NCI-H1436 treated with DMSO at 0.1 percent for 48 hours (cell line): ENCODE data around the gene EXOC6B.

Experiments
- DNase-seq: peaks from one replicate; lab custom pipeline; 2025; lab: John Stamatoyannopoulos, UW

The EXOC6B gene

GRCh38 chr2:72361042-72361441, 464.8 kb downstream of the EXOC6B start:
- no peak for DNase-seq

- no peak for DNase-seq
Observed at GRCh38 chr2:72350852-72351251, 475.0 kb downstream of the EXOC6B start.

GRCh38 chr2:72349016-72349415, 476.8 kb downstream of the EXOC6B start:
- no peak for DNase-seq

- no peak for DNase-seq
Observed at GRCh38 chr2:72347081-72347480, 478.8 kb downstream of the EXOC6B start.

GRCh38 chr2:72341639-72342038, 484.2 kb downstream of the EXOC6B start:
- DNase-seq, result no peak

GRCh38 chr2:72340665-72341064, 485.2 kb downstream of the EXOC6B start:
- DNase-seq, result no peak

GRCh38 chr2:72338076-72338475, 487.8 kb downstream of the EXOC6B start:
- no peak for DNase-seq

GRCh38 chr2:72332720-72333119, 493.1 kb downstream of the EXOC6B start:
- DNase-seq, result no peak

GRCh38 chr2:72330652-72331051, 495.2 kb downstream of the EXOC6B start:
- DNase-seq, result no peak

- DNase-seq, result no peak
Observed at GRCh38 chr2:72326759-72327158, 499.1 kb downstream of the EXOC6B start.

- no peak for DNase-seq
Observed at GRCh38 chr2:72325592-72326422, 500.0 kb downstream of the EXOC6B start.

GRCh38 chr2:72316774-72317173, 509.1 kb downstream of the EXOC6B start:
- DNase-seq, result no peak

GRCh38 chr2:72300147-72300684, 525.6 kb downstream of the EXOC6B start:
- no peak for DNase-seq

- DNase-seq, result no peak
Observed at GRCh38 chr2:72293620-72294019, 532.2 kb downstream of the EXOC6B start.

- no peak for DNase-seq
Observed at GRCh38 chr2:72292433-72292832, 533.4 kb downstream of the EXOC6B start.

- DNase-seq, result no peak
Observed at GRCh38 chr2:72291059-72291458, 534.8 kb downstream of the EXOC6B start.

GRCh38 chr2:72289736-72290135, 536.1 kb downstream of the EXOC6B start:
- no peak for DNase-seq

GRCh38 chr2:72289283-72289682, 536.5 kb downstream of the EXOC6B start:
- DNase-seq, result no peak

GRCh38 chr2:72278046-72278445, 547.8 kb downstream of the EXOC6B start:
- DNase-seq, result no peak

- no peak for DNase-seq
Observed at GRCh38 chr2:72276876-72277275, 549.0 kb downstream of the EXOC6B start.

GRCh38 chr2:72276356-72276755, 549.5 kb downstream of the EXOC6B start:
- no peak for DNase-seq

- no peak for DNase-seq
Observed at GRCh38 chr2:72275084-72275483, 550.7 kb downstream of the EXOC6B start.

GRCh38 chr2:72274380-72274797, 551.4 kb downstream of the EXOC6B start:
- no peak for DNase-seq

- DNase-seq, result no peak
Observed at GRCh38 chr2:72273384-72273783, 552.4 kb downstream of the EXOC6B start.
